Adipose tissue (tissue), 3 donors: ENCODE measurements around the gene BIRC6. TPM values are rescaled to one million over a fixed set of nuclear protein-coding genes. Genes with fewer than 3 reads are reported as not detected.
"Not testable (repeated sequence)": the region's sequence is repeated elsewhere in the genome, so short reads cannot be mapped to it uniquely, and the experiment has no call there.

Source experiments
- H3K27ac ChIP-seq: one replicate; pipeline ENCODE4 v1.5.1; 2013; ENCODE audit warnings: low read depth, low read length
- WGBS, 3 donors: extraction: QIAGEN DNeasy Blood & Tissue Kit; methylation state at CpG; one replicate each; pipeline ENCODE4 v1.1.7; 2013; 5-methylcytosine and 5-hydroxymethylcytosine counted together
- polyA plus RNA-seq, 3 donors: library from polyadenylated mRNA; stranded (reverse); fragments of 200-250 nt; gene quantifications; one replicate each; pipeline ENCODE4 v1.2.3, GENCODE V29; 2013
- donor health status: healthy with polysubstance abuse.
- donor health status: Bipolar disorder and iron deficiency.
- donor health status: healthy.

BIRC6 gene
- polyA plus RNA-seq, 3 donors: 9.3 to 18.2 (median 13.4) TPM

DNA sequence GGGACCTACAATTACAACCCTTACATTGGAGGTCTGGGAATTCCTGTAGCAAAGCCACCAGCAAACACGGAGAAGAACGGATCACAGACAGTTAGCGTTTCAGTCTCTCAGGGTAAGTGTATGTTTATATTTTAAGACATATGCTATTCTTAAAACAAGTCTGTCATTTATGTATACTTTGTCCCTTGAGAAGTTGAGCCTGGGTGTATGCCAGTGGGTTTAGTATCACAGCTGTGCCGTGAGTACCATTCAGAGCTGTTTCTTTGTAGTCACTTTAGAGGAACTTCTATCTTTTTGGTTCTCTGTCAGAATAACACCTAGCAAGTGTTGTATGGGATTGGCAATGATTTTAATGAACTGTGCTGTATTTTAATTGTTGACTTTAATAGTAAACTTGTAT lies 125.6 kb downstream of the BIRC6 start:
- no peak overlapping the region for H3K27ac ChIP-seq
- WGBS, 3 donors: 77 to 88% (median 84%) methylated on average over 4 of the region's 4 CpGs

- WGBS, 3 donors: 24 to 68% (median 44%) methylated on average over 4 of the region's 4 CpGs
- no peak overlapping the region for H3K27ac ChIP-seq
Observed at GRCh38 chr2:32484937-32485336, 128.1 kb downstream of the BIRC6 start.

- H3K27ac ChIP-seq: no peak overlapping the region
- WGBS, 3 donors: 95 to 97% (median 95%) methylated on average over 3 of the region's 3 CpGs
Observed at GRCh38 chr2:32485399-32485798, 128.6 kb downstream of the BIRC6 start.

DNA sequence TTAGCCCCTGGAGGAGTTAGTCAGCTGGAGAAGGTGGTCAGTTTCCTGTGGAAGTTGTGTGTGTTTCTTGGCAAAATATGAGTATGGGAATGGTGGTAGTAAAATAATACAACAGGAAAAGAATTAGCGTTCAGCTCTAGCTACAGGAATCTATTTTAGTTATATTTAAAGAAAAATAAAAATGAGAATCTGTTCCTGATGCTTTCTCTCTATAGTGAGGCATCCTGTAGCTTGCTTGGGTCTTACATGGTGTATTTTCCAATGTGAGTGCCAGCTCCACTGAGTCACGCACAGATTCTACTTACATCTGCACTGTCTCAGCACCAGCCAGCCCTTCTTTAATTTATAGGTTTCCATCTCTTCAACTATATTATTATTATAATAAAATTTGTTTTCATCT lies 132.2 kb downstream of the BIRC6 start:
- 88 to 89% (median 89%) methylated on average over 2 of the region's 2 CpGs for WGBS, 3 donors

DNA sequence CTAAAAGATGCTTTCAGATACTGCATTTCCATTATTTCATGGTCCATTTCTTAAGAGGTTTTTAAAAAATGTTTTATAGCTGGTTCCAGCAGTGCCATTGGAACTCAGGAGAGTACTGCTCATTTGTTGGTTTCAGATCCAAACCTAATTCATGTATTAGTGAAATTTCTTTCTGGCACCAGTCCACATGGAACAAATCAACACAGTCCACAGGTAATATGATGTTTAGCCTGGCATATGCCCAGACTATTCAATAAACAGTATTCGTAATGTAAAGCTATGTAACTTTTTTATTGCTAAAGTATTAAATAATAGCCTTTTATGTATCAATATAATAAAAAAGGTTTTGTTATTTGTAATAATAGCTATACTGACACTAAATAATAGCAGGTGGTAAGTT lies 134.5 kb downstream of the BIRC6 start:
- 46 to 98% (median 93%) methylated on average over 1 of the region's 1 CpG for WGBS, 3 donors
- no peak overlapping the region for H3K27ac ChIP-seq

More for the DNA sequence above, 132.2 kb downstream of the BIRC6 start:
- H3K27ac ChIP-seq: no peak overlapping the region

- H3K27ac ChIP-seq: no peak overlapping the region
- whole genome bisulfite sequencing, 3 donors: 69 to 95% (median 94%) methylated on average over 2 of the region's 2 CpGs
Observed at GRCh38 chr2:32495139-32495538, 138.3 kb downstream of the BIRC6 start.

- 54 to 84% (median 61%) methylated on average over 3 of the region's 3 CpGs for WGBS, 3 donors
- no peak overlapping the region for H3K27ac ChIP-seq
Observed at GRCh38 chr2:32496662-32497061, 139.8 kb downstream of the BIRC6 start.

DNA sequence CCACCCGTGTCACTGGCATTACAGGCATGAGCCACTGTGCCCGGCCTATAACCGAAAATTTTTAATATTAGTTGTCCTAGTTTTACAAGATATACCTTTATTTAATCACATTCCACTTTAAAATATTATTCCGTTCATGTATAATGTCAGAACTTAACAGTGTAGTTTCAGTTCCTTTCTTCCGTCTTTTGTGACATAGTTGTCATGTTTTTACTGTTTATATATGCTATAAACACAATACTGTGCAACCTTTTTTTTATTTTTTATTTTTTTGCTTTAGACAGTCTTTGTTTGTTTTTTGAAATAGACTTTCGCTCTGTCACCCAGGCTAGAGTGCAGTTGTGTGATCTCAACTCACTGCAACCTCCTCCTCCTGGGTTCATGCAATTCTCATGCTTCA lies 141.5 kb downstream of the BIRC6 start:
- H3K27ac ChIP-seq: no peak overlapping the region
- WGBS, 3 donors: 92 to 97% (median 93%) methylated on average over 6 of the region's 6 CpGs

- 89 to 96% (median 92%) methylated on average over 2 of the region's 2 CpGs for WGBS, 3 donors
Observed at GRCh38 chr2:32502941-32503340, 146.1 kb downstream of the BIRC6 start.

DNA sequence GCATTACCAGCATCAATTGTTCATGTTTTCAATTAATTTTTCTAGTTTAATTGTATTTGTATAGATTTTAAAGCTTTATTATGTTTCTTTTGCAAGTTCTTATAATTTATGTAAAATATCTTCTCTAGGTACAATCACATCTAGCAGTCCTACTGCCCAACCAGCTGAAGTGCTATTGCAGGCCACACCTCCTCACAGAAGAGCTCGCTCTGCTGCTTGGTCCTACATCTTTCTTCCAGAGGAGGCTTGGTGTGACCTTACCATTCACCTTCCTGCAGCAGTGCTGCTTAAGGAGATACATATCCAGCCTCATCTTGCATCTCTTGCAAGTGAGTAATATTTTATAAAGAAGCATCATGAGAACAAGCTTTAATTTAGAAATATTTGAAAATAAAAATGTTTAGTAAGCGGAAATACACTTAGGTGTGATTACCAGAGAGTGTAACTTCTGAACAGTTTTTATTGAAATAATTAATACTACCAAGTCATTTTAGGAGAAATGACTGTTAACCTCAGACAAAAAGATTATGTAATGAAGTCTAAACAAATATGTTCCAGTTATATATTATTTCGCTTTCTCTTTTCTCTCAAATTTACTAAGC lies 148.2 kb downstream of the BIRC6 start:
- 93 to 95% (median 94%) methylated on average over 3 of the region's 3 CpGs for WGBS, 3 donors
- H3K27ac ChIP-seq: no peak overlapping the region

More at GRCh38 chr2:32502941-32503340, 146.1 kb downstream of the BIRC6 start:
- no peak overlapping the region for H3K27ac ChIP-seq

GRCh38 chr2:32506446-32506845 lies 149.6 kb downstream of the BIRC6 start:
- no peak overlapping the region for H3K27ac ChIP-seq
- WGBS, 3 donors: 72 to 96% (median 87%) methylated on average over 1 of the region's 1 CpG

GRCh38 chr2:32514946-32515345 lies 158.1 kb downstream of the BIRC6 start:
- H3K27ac ChIP-seq: no peak overlapping the region
- WGBS, 3 donors: 90 to 100% (median 96%) methylated on average over 2 of the region's 2 CpGs

- no peak overlapping the region for H3K27ac ChIP-seq
- 53 to 56% (median 56%) methylated on average over 1 of the region's 1 CpG for WGBS, 3 donors
Observed at GRCh38 chr2:32516567-32516966, 159.7 kb downstream of the BIRC6 start.

DNA sequence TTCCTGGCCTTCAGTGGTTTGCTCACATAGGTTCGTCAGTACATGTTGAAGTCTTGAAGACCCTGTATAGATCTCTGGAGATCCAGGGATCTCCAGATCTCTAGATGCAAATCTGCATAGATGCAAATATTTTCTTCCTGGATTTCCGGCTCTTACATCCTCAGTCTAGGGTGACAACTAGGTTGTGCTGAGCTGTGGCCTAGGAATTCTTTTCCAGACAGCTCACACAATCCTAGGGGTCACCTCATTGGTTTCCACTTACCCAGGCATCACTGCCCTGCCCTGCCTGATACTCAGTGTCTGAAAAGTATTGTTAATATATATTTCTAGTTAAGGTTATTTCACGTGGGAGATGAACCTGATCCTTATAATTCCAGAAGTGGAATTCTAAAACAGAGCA lies 165.9 kb downstream of the BIRC6 start:
- WGBS, 3 donors: 90 to 93% (median 92%) methylated on average over 3 of the region's 3 CpGs

GRCh38 chr2:32523686-32524085 lies 166.9 kb downstream of the BIRC6 start:
- WGBS, 3 donors: 73 to 81% (median 79%) methylated on average over 6 of the region's 6 CpGs
- no peak overlapping the region for H3K27ac ChIP-seq

More for the DNA sequence above, 165.9 kb downstream of the BIRC6 start:
- H3K27ac ChIP-seq: no peak overlapping the region

- WGBS, 3 donors: 94 to 98% (median 95%) methylated on average over 2 of the region's 2 CpGs
- H3K27ac ChIP-seq: no peak overlapping the region
Observed at GRCh38 chr2:32532341-32532740, 175.5 kb downstream of the BIRC6 start.

GRCh38 chr2:32532961-32533360 lies 176.1 kb downstream of the BIRC6 start:
- 44 to 88% (median 56%) methylated on average over 1 of the region's 1 CpG for WGBS, 3 donors
- H3K27ac ChIP-seq: no peak overlapping the region

GRCh38 chr2:32534831-32535230 lies 178.0 kb downstream of the BIRC6 start:
- H3K27ac ChIP-seq: no peak overlapping the region
- WGBS, 3 donors: 88 to 93% (median 89%) methylated on average over 3 of the region's 3 CpGs

DNA sequence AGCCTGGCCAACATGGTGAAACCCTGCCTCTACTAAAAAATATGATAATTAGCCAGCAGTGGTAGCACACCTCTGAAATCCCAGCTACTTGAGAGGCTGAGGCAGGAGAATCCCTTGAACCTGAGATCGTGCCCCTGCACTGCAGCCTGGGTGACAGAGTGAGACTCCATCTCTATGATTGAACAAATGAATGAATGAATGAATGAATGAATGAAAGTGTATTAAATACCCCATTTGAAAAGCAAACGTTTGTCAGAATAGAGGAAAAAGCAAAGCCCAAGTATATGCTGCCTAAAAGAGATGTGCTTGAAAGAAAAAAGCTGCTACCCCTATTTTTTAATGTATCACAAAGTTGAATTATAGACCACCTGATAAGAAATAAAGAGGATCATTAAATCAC lies 181.9 kb downstream of the BIRC6 start:
- WGBS, 3 donors: 90 to 92% (median 91%) methylated on average over 2 of the region's 2 CpGs
- H3K27ac ChIP-seq: no peak overlapping the region

GRCh38 chr2:32552483-32552882 lies 195.7 kb downstream of the BIRC6 start:
- H3K27ac ChIP-seq: not testable (repeated sequence)
- WGBS, 3 donors: 47 to 83% (median 81%) methylated on average over 3 of the region's 3 CpGs
